Activated CD8-positive, alpha-beta memory T cell treated with anti-CD3 and anti-CD28 coated beads for 48 hours (primary cell): ENCODE measurements around the gene ARHGDIG.
"Not testable (repeated sequence)": the region's sequence is repeated elsewhere in the genome, so short reads cannot be mapped to it uniquely, and the experiment has no call there.

ENCODE experiments used
- DNase-seq, 3 experiments: peaks; one replicate each; pipeline ENCODE4 v3.0.0-alpha.2; 2020; ENCODE audit warnings: low read depth in 2 of 3, low spot score in 2 of 3

The ARHGDIG gene

GRCh38 chr16:324201-324450 is 43.7 kb downstream of the ARHGDIG start:
- no peak for DNase-seq

GRCh38 chr16:324451-325334 is 44.3 kb downstream of the ARHGDIG start:
- DNase-seq: peak in 1 of 3 experiments; percentile 32

GRCh38 chr16:325375-326145 is 45.2 kb downstream of the ARHGDIG start:
- DNase-seq: no peak

- DNase-seq: no peak
These were observed 50.4 kb downstream of the ARHGDIG start for GRCh38 chr16:330741-331140.

GRCh38 chr16:331181-331814 is 50.9 kb downstream of the ARHGDIG start:
- DNase-seq: not testable (repeated sequence)
